Inflammatory macrophage treated with lipopolysaccharide for 1 hour (primary cell): Measurements from ENCODE around the gene TGM1.

Experiments
- DNase-seq, 2 donors: peaks; one replicate each; pipeline ENCODE4 v3.0.0-alpha.2; 2020 to 2022

Gene TGM1

GRCh38 chr14:24291446-24292117 lies 28.6 kb upstream of the TGM1 start:
- no peak for DNase-seq

- DNase-seq, result no peak
Observed at GRCh38 chr14:24290746-24291145, 27.8 kb upstream of the TGM1 start.

GRCh38 chr14:24289649-24290280 lies 26.8 kb upstream of the TGM1 start:
- DNase-seq, result no peak

GRCh38 chr14:24286996-24287395 lies 24.0 kb upstream of the TGM1 start:
- DNase-seq, result no peak

GRCh38 chr14:24285351-24285750 lies 22.4 kb upstream of the TGM1 start:
- no peak for DNase-seq

- no peak for DNase-seq
Observed at GRCh38 chr14:24284501-24285035, 21.6 kb upstream of the TGM1 start.

GRCh38 chr14:24283796-24284460 lies 21.0 kb upstream of the TGM1 start:
- DNase-seq, result no peak

GRCh38 chr14:24282736-24283135 lies 19.8 kb upstream of the TGM1 start:
- peak in 1 of 2 donors; percentile 29 for DNase-seq

- DNase-seq, result peak; percentile 36 to 47
Observed at GRCh38 chr14:24281636-24282035, 18.7 kb upstream of the TGM1 start.

- DNase-seq, result no peak
Observed at GRCh38 chr14:24280797-24281460, 18.0 kb upstream of the TGM1 start.

- DNase-seq, result peak; percentile 53 to 85
Observed at GRCh38 chr14:24279301-24280186, 16.6 kb upstream of the TGM1 start.

GRCh38 chr14:24278424-24278823 lies 15.4 kb upstream of the TGM1 start:
- no peak for DNase-seq

GRCh38 chr14:24277606-24278321 lies 14.8 kb upstream of the TGM1 start:
- DNase-seq, result peak; percentile 77 to 88

- peak in 1 of 2 donors; percentile 35 for DNase-seq
Observed at GRCh38 chr14:24277071-24277470, 14.1 kb upstream of the TGM1 start.

- peak; percentile 79 to 85 for DNase-seq
Observed at GRCh38 chr14:24274101-24274543, 11.1 kb upstream of the TGM1 start.

- DNase-seq, result peak; percentile 45 to 56
Observed at GRCh38 chr14:24273422-24273998, 10.5 kb upstream of the TGM1 start.

- no peak for DNase-seq
Observed at GRCh38 chr14:24272467-24272866, 9.5 kb upstream of the TGM1 start.

- no peak for DNase-seq
Observed at GRCh38 chr14:24271834-24272263, 8.9 kb upstream of the TGM1 start.

- DNase-seq, result peak; percentile 70 to 85
Observed at GRCh38 chr14:24271134-24271833, 8.3 kb upstream of the TGM1 start, which contains the start of gene RABGGTA. Gene RABGGTA, minus strand, starts transcription at chr14:24271597. Its CDS starts 482 bp downstream, at chr14:24271115.

- DNase-seq, result no peak
Observed at GRCh38 chr14:24270537-24271133, 7.7 kb upstream of the TGM1 start.
